ENCODE results near the gene IGSF23. TPM values are rescaled to one million over a fixed set of nuclear protein-coding genes. Genes with fewer than 3 reads are reported as not detected.

The IGSF23 gene
- total and polyA plus RNA-seq, 2 of the 13 experiments (the other 11 are each of a cell fraction or from before 2014, with no cell fraction given): 2.3 to 8.8 TPM

DNA sequence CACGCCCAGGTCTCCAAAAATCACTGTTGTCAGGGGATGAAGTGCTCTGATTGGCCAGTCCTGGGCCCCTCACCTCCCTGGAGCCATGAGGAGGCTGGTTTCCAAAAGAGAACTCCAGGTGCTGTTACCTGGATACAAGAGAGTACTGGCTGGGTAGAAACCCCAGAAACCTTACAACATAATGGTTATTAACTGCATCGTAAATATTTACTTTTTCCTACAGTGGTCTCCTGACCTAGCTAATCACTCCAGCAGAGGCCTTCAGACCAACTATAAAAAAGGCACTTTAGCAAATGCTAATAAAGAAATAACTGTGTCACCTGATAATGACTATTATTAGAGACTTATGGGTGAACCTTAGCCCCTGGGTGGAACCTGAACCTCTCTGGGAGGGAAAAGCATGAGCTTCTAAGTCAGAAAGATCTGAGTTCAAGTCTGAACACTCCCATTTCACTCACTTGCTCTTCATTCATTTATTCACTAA lies 1.5 kb upstream of the IGSF23 start (continued):
- TF ChIP-seq SKI (IDR thresholded peaks at IDR 0.05; ENCODE audit: partially characterized antibody): peak; percentile 26
- TF ChIP-seq SOX5 (CRISPR knock-in tag; IDR thresholded peaks at IDR 0.05; ENCODE audit: borderline replicate concordance): peak; percentile 74; the same call in 1 of the 2 replicates
- no peak for TF ChIP-seq TEAD2 (CRISPR knock-in tag; IDR thresholded peaks at IDR 0.05)
- peak; percentile 44; the same call in 1 of the 2 replicates for TF ChIP-seq ZKSCAN1 (IDR thresholded peaks at IDR 0.05; ENCODE audit: low read length)
- TF ChIP-seq NFATC3 (CRISPR knock-in tag; IDR thresholded peaks at IDR 0.05): no peak
- TF ChIP-seq NCOA2 (CRISPR knock-in tag; IDR thresholded peaks at IDR 0.05): peak; percentile 68
- peak; percentile 6; the same call in 1 of the 2 replicates for TF ChIP-seq FOSL2 (CRISPR knock-in tag; IDR thresholded peaks at IDR 0.05)
- TF ChIP-seq, protein P1, sequence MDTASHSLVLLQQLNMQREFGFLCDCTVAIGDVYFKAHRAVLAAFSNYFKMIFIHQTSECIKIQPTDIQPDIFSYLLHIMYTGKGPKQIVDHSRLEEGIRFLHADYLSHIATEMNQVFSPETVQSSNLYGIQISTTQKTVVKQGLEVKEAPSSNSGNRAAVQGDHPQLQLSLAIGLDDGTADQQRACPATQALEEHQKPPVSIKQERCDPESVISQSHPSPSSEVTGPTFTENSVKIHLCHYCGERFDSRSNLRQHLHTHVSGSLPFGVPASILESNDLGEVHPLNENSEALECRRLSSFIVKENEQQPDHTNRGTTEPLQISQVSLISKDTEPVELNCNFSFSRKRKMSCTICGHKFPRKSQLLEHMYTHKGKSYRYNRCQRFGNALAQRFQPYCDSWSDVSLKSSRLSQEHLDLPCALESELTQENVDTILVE (CRISPR knock-in tag; IDR thresholded peaks at IDR 0.05): 0 out of 2 replicates have a peak, but pooled peaks have one; percentile 13
- no peak for TF ChIP-seq RAD51 (IDR thresholded peaks at IDR 0.05; ENCODE audit: borderline replicate concordance)
- TF ChIP-seq, protein P2, sequence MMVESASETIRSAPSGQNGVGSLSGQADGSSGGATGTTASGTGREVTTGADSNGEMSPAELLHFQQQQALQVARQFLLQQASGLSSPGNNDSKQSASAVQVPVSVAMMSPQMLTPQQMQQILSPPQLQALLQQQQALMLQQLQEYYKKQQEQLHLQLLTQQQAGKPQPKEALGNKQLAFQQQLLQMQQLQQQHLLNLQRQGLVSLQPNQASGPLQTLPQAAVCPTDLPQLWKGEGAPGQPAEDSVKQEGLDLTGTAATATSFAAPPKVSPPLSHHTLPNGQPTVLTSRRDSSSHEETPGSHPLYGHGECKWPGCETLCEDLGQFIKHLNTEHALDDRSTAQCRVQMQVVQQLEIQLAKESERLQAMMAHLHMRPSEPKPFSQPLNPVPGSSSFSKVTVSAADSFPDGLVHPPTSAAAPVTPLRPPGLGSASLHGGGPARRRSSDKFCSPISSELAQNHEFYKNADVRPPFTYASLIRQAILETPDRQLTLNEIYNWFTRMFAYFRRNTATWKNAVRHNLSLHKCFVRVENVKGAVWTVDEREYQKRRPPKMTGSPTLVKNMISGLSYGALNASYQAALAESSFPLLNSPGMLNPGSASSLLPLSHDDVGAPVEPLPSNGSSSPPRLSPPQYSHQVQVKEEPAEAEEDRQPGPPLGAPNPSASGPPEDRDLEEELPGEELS (CRISPR knock-in tag; IDR thresholded peaks at IDR 0.05): peak; percentile 58; the same call in 1 of the 2 replicates
- peak in 1 of 2 experiments; percentile 56; a peak in 1 of 4 replicates for TF ChIP-seq KLF16 (CRISPR knock-in tag; IDR thresholded peaks at IDR 0.05)
- TF ChIP-seq, protein P3, sequence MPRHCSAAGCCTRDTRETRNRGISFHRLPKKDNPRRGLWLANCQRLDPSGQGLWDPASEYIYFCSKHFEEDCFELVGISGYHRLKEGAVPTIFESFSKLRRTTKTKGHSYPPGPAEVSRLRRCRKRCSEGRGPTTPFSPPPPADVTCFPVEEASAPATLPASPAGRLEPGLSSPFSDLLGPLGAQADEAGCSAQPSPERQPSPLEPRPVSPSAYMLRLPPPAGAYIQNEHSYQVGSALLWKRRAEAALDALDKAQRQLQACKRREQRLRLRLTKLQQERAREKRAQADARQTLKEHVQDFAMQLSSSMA (CRISPR knock-in tag; IDR thresholded peaks at IDR 0.05): no peak
- no peak for TF ChIP-seq KAT2B (IDR thresholded peaks at IDR 0.05; ENCODE audit: borderline replicate concordance, low read depth, low read length)
- 0 out of 2 replicates have a peak, but pooled peaks have one; percentile 41 for TF ChIP-seq FOXA1 (IDR thresholded peaks at IDR 0.05)
- peak; percentile 41; the same call in 1 of the 2 replicates for TF ChIP-seq FOXA1 (CRISPR knock-in tag; IDR thresholded peaks at IDR 0.05)
- peak; percentile 96 for TF ChIP-seq MEF2D (CRISPR knock-in tag; IDR thresholded peaks at IDR 0.05)
- TF ChIP-seq MIER2 (CRISPR knock-in tag; IDR thresholded peaks at IDR 0.05): 0 out of 2 replicates have a peak, but pooled peaks have one; percentile 4
- no peak for TF ChIP-seq ZNF562 (CRISPR knock-in tag; IDR thresholded peaks at IDR 0.05; ENCODE audit: borderline replicate concordance)
- TF ChIP-seq NR2F6 (IDR thresholded peaks at IDR 0.05): peak; percentile 52; the same call in 1 of the 2 replicates
- TF ChIP-seq NR2F6 (CRISPR knock-in tag; IDR thresholded peaks at IDR 0.05): 0 out of 2 replicates have a peak, but pooled peaks have one; percentile 25
- peak; percentile 71 for TF ChIP-seq HNF4A (CRISPR knock-in tag; IDR thresholded peaks at IDR 0.05)
